ENCODE data around the gene MIGA2. TPM values are rescaled to one million over a fixed set of nuclear protein-coding genes. Genes with fewer than 3 reads are reported as not detected.
"Not testable (repeated sequence)": the region's sequence is repeated elsewhere in the genome, so short reads cannot be mapped to it uniquely, and the experiment has no call there.

Gene MIGA2
- 8.0 TPM for polyA plus RNA-seq (2012; ENCODE audit: missing spikeins)

- DNase-seq (ENCODE audit: insufficient read length) (peak; percentile 98), FAIRE-seq (peak; percentile 97)
- TF ChIP-seq POLR2A (IDR thresholded peaks at IDR 0.05; ENCODE audit: low read depth, low read length), result peak; percentile 87
- TF ChIP-seq POLR2AphosphoS5 (IDR thresholded peaks at IDR 0.05; ENCODE audit: low read depth, low read length), result peak; percentile 66
- peak; percentile 58 for TF ChIP-seq TAF1 (IDR thresholded peaks at IDR 0.05; ENCODE audit: borderline replicate concordance, low read depth, low read length)
Observed at GRCh38 chr9:129036241-129036922, at the start of gene MIGA2. TSS of gene MIGA2 (plus strand) at chr9:129036626. CDS start at chr9:129040595, 3,969 bp downstream.

- no peak for FAIRE-seq
Observed at GRCh38 chr9:128986671-128987070, 49.8 kb upstream of the MIGA2 start.

GRCh38 chr9:128987805-128988204, 48.6 kb upstream of the MIGA2 start:
- TF ChIP-seq POLR2AphosphoS5 (IDR thresholded peaks at IDR 0.05; ENCODE audit: low read depth, low read length) (no peak), TAF1 (IDR thresholded peaks at IDR 0.05; ENCODE audit: borderline replicate concordance, low read depth, low read length) (no peak)
- DNase-seq (ENCODE audit: insufficient read length) (no peak), FAIRE-seq (no peak)

More at GRCh38 chr9:128986671-128987070, 49.8 kb upstream of the MIGA2 start:
- TF ChIP-seq TAF1 (IDR thresholded peaks at IDR 0.05; ENCODE audit: borderline replicate concordance, low read depth, low read length), result no peak
- no peak for TF ChIP-seq POLR2AphosphoS5 (IDR thresholded peaks at IDR 0.05; ENCODE audit: low read depth, low read length)
- no peak for TF ChIP-seq POLR2A (IDR thresholded peaks at IDR 0.05; ENCODE audit: low read depth, low read length)
- no peak for DNase-seq (ENCODE audit: insufficient read length)

GRCh38 chr9:128992995-128993394, 43.4 kb upstream of the MIGA2 start:
- DNase-seq (ENCODE audit: insufficient read length) (no peak), FAIRE-seq (no peak)
- no peak for TF ChIP-seq POLR2A (IDR thresholded peaks at IDR 0.05; ENCODE audit: low read depth, low read length)
- TF ChIP-seq POLR2AphosphoS5 (IDR thresholded peaks at IDR 0.05; ENCODE audit: low read depth, low read length), result no peak
- no peak for TF ChIP-seq TAF1 (IDR thresholded peaks at IDR 0.05; ENCODE audit: borderline replicate concordance, low read depth, low read length)

GRCh38 chr9:128995791-128996190, 40.6 kb upstream of the MIGA2 start:
- no peak for DNase-seq (ENCODE audit: insufficient read length)
- no peak for FAIRE-seq
- TF ChIP-seq POLR2AphosphoS5 (IDR thresholded peaks at IDR 0.05; ENCODE audit: low read depth, low read length) (no peak), TAF1 (IDR thresholded peaks at IDR 0.05; ENCODE audit: borderline replicate concordance, low read depth, low read length) (no peak), POLR2A (IDR thresholded peaks at IDR 0.05; ENCODE audit: low read depth, low read length) (no peak)

GRCh38 chr9:128998462-128998861, 38.0 kb upstream of the MIGA2 start:
- FAIRE-seq, result no peak

GRCh38 chr9:128999581-129000206, 36.7 kb upstream of the MIGA2 start:
- TF ChIP-seq POLR2A (IDR thresholded peaks at IDR 0.05; ENCODE audit: low read depth, low read length), result no peak
- no peak for TF ChIP-seq TAF1 (IDR thresholded peaks at IDR 0.05; ENCODE audit: borderline replicate concordance, low read depth, low read length)
- no peak for TF ChIP-seq POLR2AphosphoS5 (IDR thresholded peaks at IDR 0.05; ENCODE audit: low read depth, low read length)
- FAIRE-seq, result no peak
- no peak for DNase-seq (ENCODE audit: insufficient read length)

More at GRCh38 chr9:128998462-128998861, 38.0 kb upstream of the MIGA2 start:
- TF ChIP-seq POLR2A (IDR thresholded peaks at IDR 0.05; ENCODE audit: low read depth, low read length) (no peak), TAF1 (IDR thresholded peaks at IDR 0.05; ENCODE audit: borderline replicate concordance, low read depth, low read length) (no peak), POLR2AphosphoS5 (IDR thresholded peaks at IDR 0.05; ENCODE audit: low read depth, low read length) (no peak)
- DNase-seq (ENCODE audit: insufficient read length), result no peak

- TF ChIP-seq POLR2A (IDR thresholded peaks at IDR 0.05; ENCODE audit: low read depth, low read length) (no peak), POLR2AphosphoS5 (IDR thresholded peaks at IDR 0.05; ENCODE audit: low read depth, low read length) (no peak), TAF1 (IDR thresholded peaks at IDR 0.05; ENCODE audit: borderline replicate concordance, low read depth, low read length) (no peak)
- DNase-seq (ENCODE audit: insufficient read length) (no peak), FAIRE-seq (no peak)
Observed at GRCh38 chr9:129001504-129002325, 34.7 kb upstream of the MIGA2 start.

- no peak for DNase-seq (ENCODE audit: insufficient read length)
- no peak for TF ChIP-seq TAF1 (IDR thresholded peaks at IDR 0.05; ENCODE audit: borderline replicate concordance, low read depth, low read length)
- TF ChIP-seq POLR2AphosphoS5 (IDR thresholded peaks at IDR 0.05; ENCODE audit: low read depth, low read length), result no peak
- no peak for TF ChIP-seq POLR2A (IDR thresholded peaks at IDR 0.05; ENCODE audit: low read depth, low read length)
- no peak for FAIRE-seq
Observed at GRCh38 chr9:129002992-129003391, 33.4 kb upstream of the MIGA2 start.

- not testable (repeated sequence) for FAIRE-seq; DNase-seq (ENCODE audit: insufficient read length)
Observed at GRCh38 chr9:129004173-129004572, 32.3 kb upstream of the MIGA2 start.

- TF ChIP-seq POLR2AphosphoS5 (IDR thresholded peaks at IDR 0.05; ENCODE audit: low read depth, low read length) (peak; percentile 29), TAF1 (IDR thresholded peaks at IDR 0.05; ENCODE audit: borderline replicate concordance, low read depth, low read length) (no peak)
- no peak for DNase-seq (ENCODE audit: insufficient read length)
- FAIRE-seq, result no peak
Observed at GRCh38 chr9:129005336-129005997, 31.0 kb upstream of the MIGA2 start.

Data from GM12892 (cell line).